Activated naive CD8-positive, alpha-beta T cell (primary cell): ENCODE results near the gene ALAS1.

Source experiments
- H3K27ac Mint-ChIP-seq: one replicate; pipeline ENCODE4 v1.8.0; 2021; ENCODE audit warnings: mixed read lengths
- H3K27me3 Mint-ChIP-seq: one replicate; pipeline ENCODE4 v1.8.0; 2021; ENCODE audit warnings: mixed read lengths
- H3K36me3 Mint-ChIP-seq: one replicate; pipeline ENCODE4 v1.8.0; 2021; ENCODE audit warnings: mixed read lengths
- H3K4me1 Mint-ChIP-seq: one replicate; pipeline ENCODE4 v1.8.0; 2021; ENCODE audit warnings: low read depth, mixed read lengths
- H3K4me3 Mint-ChIP-seq: one replicate; pipeline ENCODE4 v1.8.0; 2021; ENCODE audit warnings: mild to moderate bottlenecking, mixed read lengths
- H3K9me3 Mint-ChIP-seq: one replicate; pipeline ENCODE4 v1.8.0; 2021; ENCODE audit warnings: low read depth, mixed read lengths

Gene ALAS1

GRCh38 chr3:52203701-52204100 is 5.7 kb downstream of the ALAS1 start:
- H3K4me3 Mint-ChIP-seq, result no peak overlapping the region
- H3K36me3 Mint-ChIP-seq, result peaks cover 14% of the 10 kb centered on the region
- peaks cover 44% of the 10 kb centered on the region for H3K4me1 Mint-ChIP-seq
- H3K27me3 Mint-ChIP-seq, result no peaks in the 10 kb centered on the region
- no peak overlapping the region for H3K27ac Mint-ChIP-seq
- H3K9me3 Mint-ChIP-seq, result no peaks in the 10 kb centered on the region

- H3K27ac Mint-ChIP-seq, result peak overlapping the region; percentile 17
- no peak overlapping the region for H3K4me3 Mint-ChIP-seq
- no peaks in the 10 kb centered on the region for H3K27me3 Mint-ChIP-seq
- H3K9me3 Mint-ChIP-seq, result no peaks in the 10 kb centered on the region
- peaks cover 14% of the 10 kb centered on the region for H3K36me3 Mint-ChIP-seq
- peaks cover 36% of the 10 kb centered on the region for H3K4me1 Mint-ChIP-seq
These were observed 6.5 kb downstream of the ALAS1 start for GRCh38 chr3:52204337-52205073.

DNA sequence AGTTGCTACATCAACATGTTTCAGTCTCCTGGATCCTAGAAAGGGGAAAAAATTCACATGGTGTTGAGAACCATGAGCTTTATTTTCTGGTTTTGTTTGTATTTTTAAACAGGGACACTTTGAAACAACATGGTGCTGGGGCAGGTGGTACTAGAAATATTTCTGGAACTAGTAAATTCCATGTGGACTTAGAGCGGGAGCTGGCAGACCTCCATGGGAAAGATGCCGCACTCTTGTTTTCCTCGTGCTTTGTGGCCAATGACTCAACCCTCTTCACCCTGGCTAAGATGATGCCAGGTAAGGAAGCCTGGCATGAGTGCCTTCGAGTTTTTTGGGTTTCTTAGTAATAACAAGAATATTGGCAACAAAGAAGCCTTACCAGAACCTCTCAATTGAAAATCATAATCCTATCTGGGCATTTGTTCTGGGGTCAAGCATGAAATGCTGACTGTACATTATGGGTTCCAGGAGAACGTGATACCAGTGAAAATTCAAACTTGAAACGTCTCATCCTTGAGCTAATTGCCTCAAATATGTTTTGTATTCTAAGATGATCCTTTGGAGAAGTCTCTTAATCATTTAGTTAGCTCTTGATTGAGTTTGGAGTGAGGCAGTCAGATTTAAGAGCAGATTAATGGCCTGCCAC is 7.9 kb downstream of the ALAS1 start:
- Mint-ChIP-seq H3K4me1 (peaks cover 28% of the 10 kb centered on the region), H3K36me3 (peaks cover 14% of the 10 kb centered on the region), H3K27ac (no peak overlapping the region), H3K9me3 (no peaks in the 10 kb centered on the region), H3K27me3 (no peaks in the 10 kb centered on the region), H3K4me3 (no peak overlapping the region)

DNA sequence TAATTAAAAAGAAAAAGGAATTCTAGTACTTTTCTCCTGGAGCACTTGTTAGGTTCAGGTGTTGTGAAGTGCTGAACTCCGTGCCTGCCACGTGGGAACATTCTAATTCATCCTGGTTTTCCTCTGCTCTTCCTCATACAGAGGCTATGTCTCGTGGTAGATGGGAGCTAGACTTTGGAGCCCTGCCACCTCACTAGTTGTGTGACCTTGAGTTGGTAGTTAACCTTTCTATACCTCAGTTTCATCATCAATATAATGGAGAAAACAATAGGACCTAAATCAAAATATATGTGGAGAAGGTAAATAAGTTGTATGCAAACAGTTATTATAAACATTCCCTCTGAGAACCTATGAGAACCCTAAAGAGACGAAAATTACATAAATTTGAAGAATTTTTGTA is 10.6 kb downstream of the ALAS1 start:
- Mint-ChIP-seq H3K27me3 (no peaks in the 10 kb centered on the region), H3K4me3 (no peak overlapping the region), H3K27ac (peak overlapping the region; percentile 22), H3K4me1 (peaks cover 7% of the 10 kb centered on the region), H3K9me3 (no peaks in the 10 kb centered on the region), H3K36me3 (peaks cover 13% of the 10 kb centered on the region)

- Mint-ChIP-seq H3K27ac (no peak overlapping the region), H3K4me1 (peaks cover 3% of the 10 kb centered on the region), H3K4me3 (no peak overlapping the region), H3K36me3 (peaks cover 12% of the 10 kb centered on the region), H3K27me3 (no peaks in the 10 kb centered on the region), H3K9me3 (no peaks in the 10 kb centered on the region)
These were observed 12.1 kb downstream of the ALAS1 start for GRCh38 chr3:52210037-52210436.

DNA sequence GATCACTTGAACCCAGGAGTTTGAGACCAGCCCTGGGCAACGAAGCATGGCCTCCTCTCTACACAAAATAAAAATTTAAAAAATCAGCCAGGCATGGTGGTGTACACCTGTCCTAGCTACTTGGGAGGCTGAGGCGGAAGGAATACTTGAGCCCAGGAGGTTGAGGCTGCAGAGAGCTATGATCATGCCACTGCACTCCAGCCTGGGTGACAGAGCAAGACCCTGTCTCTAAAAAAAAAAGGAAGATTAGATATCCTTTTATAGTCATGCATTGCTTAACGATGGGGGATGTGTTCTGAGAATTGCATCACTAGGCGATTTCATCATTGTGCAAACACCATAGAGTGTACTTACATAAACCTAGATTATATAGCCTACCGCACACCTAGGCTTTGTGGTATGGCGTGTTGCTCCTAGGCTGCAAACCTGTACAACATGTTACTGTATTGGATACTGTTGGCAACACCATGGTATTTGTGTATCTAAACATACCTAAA is 12.6 kb downstream of the ALAS1 start:
- Mint-ChIP-seq H3K9me3 (no peaks in the 10 kb centered on the region), H3K27ac (no peak overlapping the region), H3K4me1 (peaks cover 4% of the 10 kb centered on the region), H3K4me3 (no peak overlapping the region), H3K27me3 (no peaks in the 10 kb centered on the region), H3K36me3 (peaks cover 18% of the 10 kb centered on the region)

GRCh38 chr3:52211268-52211891 is 13.4 kb downstream of the ALAS1 start:
- Mint-ChIP-seq H3K4me1 (peaks cover 9% of the 10 kb centered on the region), H3K36me3 (peaks cover 19% of the 10 kb centered on the region), H3K4me3 (no peak overlapping the region), H3K27me3 (no peaks in the 10 kb centered on the region), H3K27ac (no peak overlapping the region), H3K9me3 (no peaks in the 10 kb centered on the region)

DNA sequence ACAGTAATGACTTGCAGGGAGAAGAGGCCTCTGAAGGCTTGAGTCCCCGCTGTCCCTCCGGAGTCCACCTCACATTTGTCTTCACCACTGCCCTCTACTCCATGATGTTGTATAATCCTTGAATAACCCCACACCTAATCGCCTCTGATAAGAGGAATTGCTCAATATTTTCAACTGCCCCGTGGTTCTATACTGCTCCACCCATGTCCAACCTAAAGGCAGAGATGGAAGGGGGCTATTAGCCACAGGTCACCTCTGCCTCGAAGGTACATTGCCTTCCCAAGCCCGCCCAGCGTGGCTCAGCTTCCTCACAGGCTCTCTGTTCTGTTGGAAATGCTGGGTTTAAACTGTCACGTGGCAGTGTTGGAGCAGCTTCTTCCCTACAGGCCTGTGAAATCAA is 15.0 kb downstream of the ALAS1 start:
- Mint-ChIP-seq H3K27ac (no peak overlapping the region), H3K9me3 (no peaks in the 10 kb centered on the region), H3K27me3 (no peaks in the 10 kb centered on the region), H3K4me3 (no peak overlapping the region), H3K4me1 (peaks cover 22% of the 10 kb centered on the region), H3K36me3 (peaks cover 14% of the 10 kb centered on the region)

GRCh38 chr3:52213901-52214300 is 15.9 kb downstream of the ALAS1 start:
- Mint-ChIP-seq H3K27ac (peak overlapping the region; percentile 72), H3K36me3 (peaks cover 12% of the 10 kb centered on the region), H3K4me3 (no peak overlapping the region), H3K9me3 (no peaks in the 10 kb centered on the region), H3K4me1 (peaks cover 30% of the 10 kb centered on the region), H3K27me3 (no peaks in the 10 kb centered on the region)

DNA sequence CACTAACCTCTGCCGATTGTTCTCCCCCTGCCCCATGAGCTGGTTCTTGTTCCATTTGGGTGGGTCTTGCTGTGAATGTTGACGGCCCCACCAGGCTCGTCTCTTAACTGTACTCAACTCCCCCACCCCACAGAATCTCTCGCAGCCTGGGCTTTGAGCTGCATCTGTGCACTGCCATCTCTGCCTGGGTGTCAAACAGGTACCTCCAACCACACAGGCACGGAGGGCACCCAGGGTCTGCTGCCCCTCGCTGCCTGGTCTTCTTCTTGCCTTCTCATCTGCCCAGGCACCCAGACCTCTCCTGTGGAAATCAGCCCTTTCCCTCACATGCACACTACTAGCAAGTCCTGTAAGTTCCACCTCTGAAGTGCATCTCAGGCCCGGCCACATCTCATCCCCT is 17.4 kb downstream of the ALAS1 start:
- no peaks in the 10 kb centered on the region for H3K27me3 Mint-ChIP-seq
- no peak overlapping the region for H3K27ac Mint-ChIP-seq
- H3K4me3 Mint-ChIP-seq, result no peak overlapping the region
- H3K36me3 Mint-ChIP-seq, result peaks cover 12% of the 10 kb centered on the region
- H3K9me3 Mint-ChIP-seq, result no peaks in the 10 kb centered on the region
- H3K4me1 Mint-ChIP-seq, result peaks cover 42% of the 10 kb centered on the region

GRCh38 chr3:52216585-52217408 is 18.8 kb downstream of the ALAS1 start:
- Mint-ChIP-seq H3K9me3 (no peaks in the 10 kb centered on the region), H3K4me1 (peaks cover 52% of the 10 kb centered on the region), H3K27me3 (no peaks in the 10 kb centered on the region), H3K36me3 (peaks cover 12% of the 10 kb centered on the region), H3K27ac (peak overlapping the region; percentile 68), H3K4me3 (peak overlapping the region; percentile 73)

- Mint-ChIP-seq H3K36me3 (peaks cover 12% of the 10 kb centered on the region), H3K4me1 (peaks cover 58% of the 10 kb centered on the region), H3K4me3 (peak overlapping the region; percentile 73), H3K27me3 (no peaks in the 10 kb centered on the region), H3K9me3 (no peaks in the 10 kb centered on the region), H3K27ac (peak overlapping the region; percentile 68)
These were observed 19.4 kb downstream of the ALAS1 start for GRCh38 chr3:52217409-52217805.

GRCh38 chr3:52218026-52218425 is 20.1 kb downstream of the ALAS1 start:
- H3K9me3 Mint-ChIP-seq, result no peaks in the 10 kb centered on the region
- peak overlapping the region; percentile 68 for H3K27ac Mint-ChIP-seq
- H3K36me3 Mint-ChIP-seq, result peaks cover 12% of the 10 kb centered on the region
- H3K27me3 Mint-ChIP-seq, result no peaks in the 10 kb centered on the region
- peak overlapping the region; percentile 73 for H3K4me3 Mint-ChIP-seq
- peaks cover 64% of the 10 kb centered on the region for H3K4me1 Mint-ChIP-seq

DNA sequence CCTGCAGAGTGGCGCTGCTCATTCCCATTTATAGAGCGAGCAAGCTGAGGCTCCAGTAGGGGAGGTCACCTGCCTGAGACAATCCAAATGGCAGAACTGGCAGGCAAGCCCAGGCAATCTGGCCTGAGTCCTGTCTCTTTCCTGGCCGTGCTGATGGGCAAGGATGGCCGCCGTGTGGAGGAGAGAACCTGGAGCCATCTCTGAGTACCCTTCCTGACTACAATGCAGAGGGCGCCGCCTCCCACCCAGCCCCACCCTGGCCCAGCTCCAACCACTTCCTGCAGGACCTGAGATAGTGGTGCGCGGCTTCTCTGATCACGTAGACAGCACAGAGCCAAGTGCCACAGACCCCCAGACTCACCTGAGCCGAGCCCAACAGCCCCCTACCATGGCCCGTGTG is 20.5 kb downstream of the ALAS1 start:
- Mint-ChIP-seq H3K9me3 (no peaks in the 10 kb centered on the region), H3K27me3 (no peaks in the 10 kb centered on the region), H3K4me3 (peak overlapping the region; percentile 27), H3K27ac (peak overlapping the region; percentile 50), H3K36me3 (peaks cover 12% of the 10 kb centered on the region), H3K4me1 (peaks cover 68% of the 10 kb centered on the region)
